Measurements from ENCODE around the gene TUBB1. TPM values are rescaled to one million over a fixed set of nuclear protein-coding genes. Genes with fewer than 3 reads are reported as not detected.
"Not testable (repeated sequence)": the region's sequence is repeated elsewhere in the genome, so short reads cannot be mapped to it uniquely, and the experiment has no call there.

Gene TUBB1
- total RNA-seq, 1 donor: not detected

GRCh38 chr20:59033093-59033492 is 13.9 kb downstream of the TUBB1 start:
- no peak for TF ChIP-seq CTCF (IDR thresholded peaks at IDR 0.05; ENCODE audit: insufficient read depth, low read depth, low read length)
- DNase-seq (ENCODE audit: low read depth): no peak
- H3K4me3 ChIP-seq (ENCODE audit: low read depth, low read length): peak overlapping the region; percentile 68

GRCh38 chr20:59033616-59034165 is 14.5 kb downstream of the TUBB1 start:
- H3K4me3 ChIP-seq (ENCODE audit: low read depth, low read length): no peak overlapping the region
- DNase-seq (ENCODE audit: low read depth): no peak
- no peak for TF ChIP-seq CTCF (IDR thresholded peaks at IDR 0.05; ENCODE audit: insufficient read depth, low read depth, low read length)

- no peak overlapping the region for H3K4me3 ChIP-seq (ENCODE audit: low read depth, low read length)
- no peak for TF ChIP-seq CTCF (IDR thresholded peaks at IDR 0.05; ENCODE audit: insufficient read depth, low read depth, low read length)
- DNase-seq (ENCODE audit: low read depth): no peak
Measured at GRCh38 chr20:59035381-59035780, 16.2 kb downstream of the TUBB1 start.

- no peak for DNase-seq (ENCODE audit: low read depth)
- no peak overlapping the region for H3K4me3 ChIP-seq (ENCODE audit: low read depth, low read length)
- TF ChIP-seq CTCF (IDR thresholded peaks at IDR 0.05; ENCODE audit: insufficient read depth, low read depth, low read length): no peak
Measured at GRCh38 chr20:59037386-59037785, 18.2 kb downstream of the TUBB1 start.

- peak; percentile 28 for DNase-seq (ENCODE audit: low read depth)
- no peak for TF ChIP-seq CTCF (IDR thresholded peaks at IDR 0.05; ENCODE audit: insufficient read depth, low read depth, low read length)
- H3K4me3 ChIP-seq (ENCODE audit: low read depth, low read length): no peak overlapping the region
Measured at GRCh38 chr20:59039233-59039632, 20.0 kb downstream of the TUBB1 start.

GRCh38 chr20:59040667-59041066 is 21.4 kb downstream of the TUBB1 start:
- TF ChIP-seq CTCF (IDR thresholded peaks at IDR 0.05; ENCODE audit: insufficient read depth, low read depth, low read length): no peak
- DNase-seq (ENCODE audit: low read depth): no peak
- no peak overlapping the region for H3K4me3 ChIP-seq (ENCODE audit: low read depth, low read length)

- not testable (repeated sequence) for DNase-seq (ENCODE audit: low read depth)
Measured at GRCh38 chr20:59041487-59041886, 22.3 kb downstream of the TUBB1 start.

More at GRCh38 chr20:59041487-59041886, 22.3 kb downstream of the TUBB1 start:
- H3K4me3 ChIP-seq (ENCODE audit: low read depth, low read length): peak overlapping the region; percentile 82

Data from fibroblast of villous mesenchyme (primary cell).